CD4-positive, alpha-beta T cell (primary cell): ENCODE results near the gene KIDINS220. TPM values are rescaled to one million over a fixed set of nuclear protein-coding genes. Genes with fewer than 3 reads are reported as not detected.

Experiments
- ATAC-seq: fragments of 200-7000 bp; cut with Tn5 transposase; one replicate; pipeline ENCODE4 v1.10.0; 2022; ENCODE audit warnings: mild to moderate bottlenecking; ENCODE audit not compliant: poor library complexity
- CTCF ChIA-PET: fragments of 350-600 bp; sonication (Branson Sonifier 250); formaldehyde crosslinking; loops from one replicate; lab custom pipeline; 2021; ENCODE audit warnings: antibody characterized with exemption, inconsistent platforms; lab: Charles Lee
- POLR2A ChIA-PET: fragments of 350-600 bp; sonication (Branson Sonifier 250); formaldehyde crosslinking; loops from one replicate; lab custom pipeline; 2021; ENCODE audit warnings: antibody characterized with exemption, inconsistent platforms; lab: Charles Lee
- DNase-seq, 14 experiments: peaks; one replicate each; pipeline ENCODE4 v3.0.0-alpha.2; 2013 to 2020; ENCODE audit warnings: mixed read lengths in 2 of 14
- H3K27ac ChIP-seq, 2 donors: one replicate each; pipeline versions ENCODE4 v1.5.1 to v1.7.0; 2013; ENCODE audit warnings: low read length in 2 of 2, low read depth in 1 of 2, mild to moderate bottlenecking in 1 of 2
- H3K27me3 ChIP-seq, 2 experiments: 1 replicate in 1 of 2; 2 replicates in 1 of 2; pipeline versions ENCODE4 v1.6.1 to v1.7.0; 2013; ENCODE audit warnings: low read length in 2 of 2, control low read depth in 1 of 2, mild to moderate bottlenecking in 1 of 2, moderate library complexity in 1 of 2; ENCODE audit not compliant: insufficient read depth in 2 of 2, control insufficient read depth in 1 of 2
- H3K36me3 ChIP-seq: one replicate; pipeline ENCODE4 v1.6.1; 2013; ENCODE audit warnings: low read length, control low read depth; ENCODE audit not compliant: insufficient read depth
- H3K4me1 ChIP-seq: one replicate; pipeline ENCODE4 v1.6.1; 2013; ENCODE audit warnings: low read length, control low read depth; ENCODE audit not compliant: insufficient read depth
- H3K4me3 ChIP-seq: one replicate; pipeline ENCODE4 v1.5.1; 2013; ENCODE audit warnings: mild to moderate bottlenecking, low read length, moderate library complexity
- H3K9me3 ChIP-seq, 2 experiments: 1 replicate in 1 of 2; 2 replicates in 1 of 2; pipeline versions ENCODE4 v1.6.1 to v1.7.0; 2013; ENCODE audit warnings: low read length in 2 of 2, mild to moderate bottlenecking in 2 of 2, control low read depth in 1 of 2, moderate library complexity in 1 of 2; ENCODE audit not compliant: control insufficient read depth in 1 of 2, insufficient read depth in 1 of 2
- H3K27ac Mint-ChIP-seq: one replicate; pipeline ENCODE4 v1.8.0; 2020; ENCODE audit warnings: mixed read lengths
- H3K27me3 Mint-ChIP-seq: one replicate; pipeline ENCODE4 v1.8.0; 2021; ENCODE audit warnings: mixed read lengths
- H3K36me3 Mint-ChIP-seq: one replicate; pipeline ENCODE4 v1.8.0; 2021; ENCODE audit warnings: low read depth, mixed read lengths
- H3K4me1 Mint-ChIP-seq: one replicate; pipeline ENCODE4 v1.8.0; 2021; ENCODE audit warnings: low read depth, mixed read lengths
- H3K4me3 Mint-ChIP-seq: one replicate; pipeline ENCODE4 v1.8.0; 2020; ENCODE audit warnings: mild to moderate bottlenecking, mixed read lengths
- H3K9me3 Mint-ChIP-seq: one replicate; pipeline ENCODE4 v1.8.0; 2020; ENCODE audit warnings: mixed read lengths
- intact Hi-C, 2 experiments: fragments of 100-400 bp; cut with DNase I in 1 of 2; cut with micrococcal nuclease in 1 of 2; formaldehyde crosslinking; loops; one replicate each; pipeline versions ENCODE4 v1.15.1 to v1.9.0; 2023 to 2025; cut with DNase I, micrococcal nuclease
- total RNA-seq, 174 experiments: library from RNA in 2 of 174; stranded (reverse) in 2 of 174; gene quantifications; one replicate each; pipeline ENCODE4 v1.2.3 and lab custom pipeline; 2021 to 2026
- TF ChIP-seq, protein P1 (sequence below): fragments of 200-600 bp; IDR thresholded peaks from one replicate; pipeline ENCODE4 v1.8.0; 2022; ENCODE audit warnings: antibody characterized with exemption, mild to moderate bottlenecking

KIDINS220 gene
- total RNA-seq, 2 experiments from 2014 or later = 29.3 to 31.4 TPM

DNA sequence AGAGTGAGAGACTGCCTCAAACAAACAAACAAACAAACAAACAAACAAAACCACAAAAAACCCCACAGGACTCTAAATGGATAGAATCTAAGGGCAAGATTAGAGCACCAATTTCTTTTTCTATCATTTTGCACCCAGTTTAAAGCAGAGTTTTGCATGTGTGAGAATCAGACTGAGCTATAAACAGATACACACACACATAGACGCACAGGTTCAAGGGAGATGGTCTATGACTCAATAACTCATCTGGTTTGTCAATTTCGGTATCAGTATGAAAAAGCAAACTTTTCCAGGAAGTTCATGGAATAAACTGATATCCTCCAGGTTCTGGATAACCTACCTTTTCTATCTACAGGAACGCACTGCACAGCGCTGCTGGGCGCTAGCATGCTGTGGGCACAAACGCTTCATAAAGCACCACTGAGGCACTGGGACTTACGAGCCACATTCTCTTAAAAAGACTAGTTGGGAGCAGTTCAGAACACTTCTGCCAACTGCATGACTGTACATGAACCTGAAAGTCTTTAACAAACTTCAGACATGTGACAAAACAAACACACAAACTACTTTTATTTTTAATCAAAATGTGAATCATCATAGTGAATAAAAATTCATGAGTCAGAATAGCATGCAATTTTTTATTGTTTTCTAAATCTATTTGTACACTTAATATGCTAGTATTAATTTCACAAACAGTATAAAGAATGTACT lies 109.0 kb downstream of the KIDINS220 start:
- Mint-ChIP-seq H3K27ac (no peak overlapping the region), H3K4me3 (no peak overlapping the region), H3K36me3 (peaks cover 60% of the 10 kb centered on the region), H3K9me3 (no peaks in the 10 kb centered on the region), H3K4me1 (no peaks in the 10 kb centered on the region), H3K27me3 (no peaks in the 10 kb centered on the region)
- no peak overlapping the region for H3K27ac ChIP-seq
- POLR2A ChIA-PET = no interaction called here
- intact Hi-C loops = no loop called here
- H3K36me3 ChIP-seq = peaks cover 43% of the 10 kb centered on the region
- ATAC-seq (no peak), DNase-seq (no peak)
- no peak overlapping the region for H3K4me3 ChIP-seq
- H3K4me1 ChIP-seq = no peaks in the 10 kb centered on the region
- CTCF ChIA-PET = no interaction called here
- no peaks in the 10 kb centered on the region for H3K9me3 ChIP-seq
- TF ChIP-seq, protein P1, sequence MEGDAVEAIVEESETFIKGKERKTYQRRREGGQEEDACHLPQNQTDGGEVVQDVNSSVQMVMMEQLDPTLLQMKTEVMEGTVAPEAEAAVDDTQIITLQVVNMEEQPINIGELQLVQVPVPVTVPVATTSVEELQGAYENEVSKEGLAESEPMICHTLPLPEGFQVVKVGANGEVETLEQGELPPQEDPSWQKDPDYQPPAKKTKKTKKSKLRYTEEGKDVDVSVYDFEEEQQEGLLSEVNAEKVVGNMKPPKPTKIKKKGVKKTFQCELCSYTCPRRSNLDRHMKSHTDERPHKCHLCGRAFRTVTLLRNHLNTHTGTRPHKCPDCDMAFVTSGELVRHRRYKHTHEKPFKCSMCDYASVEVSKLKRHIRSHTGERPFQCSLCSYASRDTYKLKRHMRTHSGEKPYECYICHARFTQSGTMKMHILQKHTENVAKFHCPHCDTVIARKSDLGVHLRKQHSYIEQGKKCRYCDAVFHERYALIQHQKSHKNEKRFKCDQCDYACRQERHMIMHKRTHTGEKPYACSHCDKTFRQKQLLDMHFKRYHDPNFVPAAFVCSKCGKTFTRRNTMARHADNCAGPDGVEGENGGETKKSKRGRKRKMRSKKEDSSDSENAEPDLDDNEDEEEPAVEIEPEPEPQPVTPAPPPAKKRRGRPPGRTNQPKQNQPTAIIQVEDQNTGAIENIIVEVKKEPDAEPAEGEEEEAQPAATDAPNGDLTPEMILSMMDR = no peak
- H3K27me3 ChIP-seq = no peaks in the 10 kb centered on the region

DNA sequence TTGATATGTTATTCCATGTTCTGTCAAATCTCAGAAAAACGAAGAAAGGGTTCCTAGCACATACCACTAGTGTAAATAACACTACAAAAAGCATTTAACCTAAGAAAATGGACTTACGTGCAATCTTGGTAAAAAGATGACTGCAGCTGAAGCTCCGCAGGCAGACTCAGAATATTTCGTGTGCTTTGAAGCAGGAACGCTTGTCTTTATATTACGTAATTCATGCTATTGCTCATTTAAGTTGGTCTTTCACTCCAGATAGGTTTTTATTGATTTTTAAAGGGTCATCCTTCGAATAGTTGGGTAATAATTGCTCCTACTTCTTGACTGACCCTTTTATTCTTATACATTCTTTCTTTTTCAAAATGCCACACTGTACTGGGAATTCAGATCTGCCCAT lies 111.6 kb downstream of the KIDINS220 start:
- Mint-ChIP-seq H3K36me3 (peaks cover 35% of the 10 kb centered on the region), H3K27me3 (no peaks in the 10 kb centered on the region), H3K4me3 (no peak overlapping the region), H3K9me3 (no peaks in the 10 kb centered on the region), H3K27ac (no peak overlapping the region), H3K4me1 (no peaks in the 10 kb centered on the region)
- TF ChIP-seq, protein P1 = no peak
- ATAC-seq (no peak), DNase-seq (no peak)
- Histone ChIP-seq H3K4me1 (no peaks in the 10 kb centered on the region), H3K27ac (no peak overlapping the region), H3K36me3 (peaks cover 17% of the 10 kb centered on the region), H3K9me3 (no peaks in the 10 kb centered on the region), H3K4me3 (no peak overlapping the region), H3K27me3 (no peaks in the 10 kb centered on the region)
- ChIA-PET POLR2A (no interaction called here), CTCF (no interaction called here)
- intact Hi-C loops = no loop called here

DNA sequence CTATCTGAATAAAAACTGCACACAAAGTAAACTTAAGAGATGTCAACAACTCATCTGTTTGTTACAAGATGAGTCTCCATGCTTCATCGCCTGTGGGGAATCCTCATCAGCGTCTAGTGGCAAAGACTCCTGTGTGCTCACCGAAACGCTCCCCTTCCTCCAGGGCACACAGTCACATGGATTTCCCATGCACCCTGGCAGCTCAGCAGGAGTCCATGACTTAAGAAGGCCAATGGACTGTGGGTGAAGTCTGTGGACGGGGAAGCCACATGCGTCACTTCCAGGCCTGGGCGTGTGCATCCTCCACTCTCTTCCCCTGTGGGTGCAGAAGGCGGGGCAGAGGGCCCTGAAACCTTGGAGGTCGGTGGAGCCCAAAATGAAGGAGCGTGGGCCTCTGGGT lies 114.4 kb downstream of the KIDINS220 start:
- DNase-seq (no peak), ATAC-seq (no peak)
- H3K9me3 Mint-ChIP-seq = no peaks in the 10 kb centered on the region
- POLR2A ChIA-PET = no interaction called here
- H3K4me3 Mint-ChIP-seq = no peak overlapping the region
- no peaks in the 10 kb centered on the region for H3K9me3 ChIP-seq
- intact Hi-C loops = no loop called here
- H3K27ac Mint-ChIP-seq = no peak overlapping the region
- H3K4me1 ChIP-seq = no peaks in the 10 kb centered on the region
- no peak overlapping the region for H3K27ac ChIP-seq
- H3K4me1 Mint-ChIP-seq = no peaks in the 10 kb centered on the region
- H3K4me3 ChIP-seq = no peak overlapping the region
- no peaks in the 10 kb centered on the region for H3K27me3 Mint-ChIP-seq
- TF ChIP-seq, protein P1 = no peak
- CTCF ChIA-PET = no interaction called here
- no peaks in the 10 kb centered on the region for H3K27me3 ChIP-seq
- H3K36me3 ChIP-seq = no peaks in the 10 kb centered on the region
- H3K36me3 Mint-ChIP-seq = peaks cover 7% of the 10 kb centered on the region
